B cell (primary cell): ENCODE data around the gene GOLT1B. TPM values are rescaled to one million over a fixed set of nuclear protein-coding genes. Genes with fewer than 3 reads are reported as not detected.

Experiments used
- ATAC-seq: fragments of 200-7000 bp; cut with Tn5 transposase; one replicate; pipeline ENCODE4 v1.10.0; 2021; ENCODE audit warnings: low read depth, mild to moderate bottlenecking, moderate number of reproducible peaks, moderate library complexity
- CTCF ChIA-PET: fragments of 350-600 bp; sonication (Branson Sonifier 250); formaldehyde crosslinking; loops from one replicate; lab custom pipeline; 2021; ENCODE audit warnings: antibody characterized with exemption, inconsistent platforms; lab: Charles Lee
- POLR2A ChIA-PET: fragments of 350-600 bp; sonication (Branson Sonifier 250); formaldehyde crosslinking; loops from one replicate; lab custom pipeline; 2021; ENCODE audit warnings: antibody characterized with exemption; lab: Charles Lee
- DNase-seq: peaks from one replicate; pipeline ENCODE4 v3.0.0; 2013
- H2AFZ ChIP-seq: 2 replicates; pipeline ENCODE4 v1.6.1; 2012; ENCODE audit warnings: mild to moderate bottlenecking, low read depth, low read length; ENCODE audit not compliant: insufficient read depth, poor library complexity, severe bottlenecking
- H3K27ac ChIP-seq, 2 donors: 1 replicate in 1 of 2; 2 replicates in 1 of 2; pipeline ENCODE4 v1.5.1; 2012 to 2013; ENCODE audit warnings: low read length in 2 of 2, mild to moderate bottlenecking in 2 of 2, moderate library complexity in 1 of 2
- H3K27me3 ChIP-seq, 4 experiments: fragments of 200-600 bp in 1 of 4; sonication (generic) in 1 of 4; replicated peaks in 1 of 4; 1 replicate in 2 of 4; 2 replicates in 2 of 4; pipeline versions ENCODE4 v1.6.1 to v1.7.0; 2013 to 2016; ENCODE audit warnings: low read length in 3 of 4, mild to moderate bottlenecking in 2 of 4, mixed read lengths in 1 of 4, moderate library complexity in 1 of 4; ENCODE audit not compliant: insufficient read depth in 4 of 4, control insufficient read depth in 3 of 4; ENCODE audit errors: control extremely low read depth in 1 of 4
- H3K36me3 ChIP-seq, 2 experiments: replicated peaks in 1 of 2; 1 replicate in 1 of 2; 2 replicates in 1 of 2; pipeline versions ENCODE4 v1.6.1 to v1.7.1; 2013; ENCODE audit warnings: low read length in 1 of 2; ENCODE audit not compliant: insufficient read depth in 2 of 2, control insufficient read depth in 1 of 2; ENCODE audit errors: control extremely low read depth in 1 of 2, extremely low read depth in 1 of 2
- H3K4me1 ChIP-seq, 2 donors: fragments of 200-600 bp in 1 of 2; sonication (generic) in 1 of 2; 1 replicate in 1 of 2; 2 replicates in 1 of 2; pipeline versions ENCODE4 v1.5.1 to v1.6.1; 2013 to 2017; ENCODE audit warnings: low read length in 2 of 2; ENCODE audit not compliant: control insufficient read depth in 2 of 2, insufficient read depth in 2 of 2
- H3K4me2 ChIP-seq: replicated peaks from 2 replicates; pipeline ENCODE3; 2012; ENCODE audit warnings: mild to moderate bottlenecking, low read depth, low read length; ENCODE audit not compliant: poor library complexity, severe bottlenecking
- H3K4me3 ChIP-seq, 5 experiments: fragments of 200-600 bp in 1 of 5; sonication (generic) in 1 of 5; 1 replicate in 3 of 5; 2 replicates in 2 of 5; pipeline versions ENCODE4 v1.5.1 to v1.7.0; 2011 to 2016; ENCODE audit warnings: low read length in 4 of 5, mild to moderate bottlenecking in 4 of 5, low read depth in 2 of 5, control low read depth in 1 of 5, moderate library complexity in 1 of 5; ENCODE audit not compliant: insufficient read depth in 1 of 5; ENCODE audit errors: control extremely low read depth in 1 of 5, extremely low read depth in 1 of 5
- H3K79me2 ChIP-seq: fragments of 200-600 bp; sonication (generic); one replicate; pipeline ENCODE4 v1.6.0; 2016; ENCODE audit warnings: low read length; ENCODE audit not compliant: control insufficient read depth, insufficient read depth
- H3K9ac ChIP-seq: fragments of 200-600 bp; sonication (generic); 2 replicates; pipeline ENCODE4 v1.6.1; 2017; ENCODE audit warnings: mild to moderate bottlenecking, low read length, moderate library complexity
- H3K9me3 ChIP-seq, 3 donors: one replicate each; pipeline versions ENCODE4 v1.6.1 to v1.7.1; 2013; ENCODE audit warnings: low read length in 2 of 3; ENCODE audit not compliant: control insufficient read depth in 2 of 3, insufficient read depth in 1 of 3; ENCODE audit errors: control extremely low read depth in 1 of 3
- H4K20me1 ChIP-seq: 2 replicates; pipeline ENCODE4 v1.6.0; 2012; ENCODE audit warnings: mild to moderate bottlenecking, low read length; ENCODE audit not compliant: insufficient read depth, control insufficient read depth, poor library complexity, severe bottlenecking
- H3K27ac Mint-ChIP-seq: one replicate; pipeline ENCODE4 v1.8.0; 2021; ENCODE audit warnings: mixed read lengths
- H3K27me3 Mint-ChIP-seq: one replicate; pipeline ENCODE4 v1.8.0; 2021; ENCODE audit warnings: mixed read lengths
- H3K4me1 Mint-ChIP-seq: one replicate; pipeline ENCODE4 v1.8.0; 2021; ENCODE audit warnings: mixed read lengths
- H3K4me3 Mint-ChIP-seq: one replicate; pipeline ENCODE4 v1.8.0; 2021; ENCODE audit warnings: mixed read lengths
- H3K9me3 Mint-ChIP-seq: one replicate; pipeline ENCODE4 v1.8.0; 2022; ENCODE audit warnings: mixed read lengths; ENCODE audit not compliant: insufficient read depth
- CTCF ChIP-seq: fragments of 200-600 bp; IDR thresholded peaks from one replicate; pipeline ENCODE4 v1.8.0; 2022; ENCODE audit warnings: antibody characterized with exemption, mild to moderate bottlenecking
- EZH2 ChIP-seq: IDR thresholded peaks from 2 replicates; pipeline ENCODE4 v1.6.1; 2012; ENCODE audit warnings: borderline replicate concordance, low read depth, mild to moderate bottlenecking, moderate library complexity, low read length; ENCODE audit not compliant: insufficient read depth, poor library complexity, severe bottlenecking
- WGBS: methylation state at CpG from one replicate; pipeline ENCODE4 v1.1.5; 2013; ENCODE audit warnings: missing lambda C conversion rate; ENCODE audit not compliant: insufficient coverage; 5-methylcytosine and 5-hydroxymethylcytosine counted together
- intact Hi-C: fragments of 100-400 bp; cut with micrococcal nuclease; formaldehyde crosslinking; loops from one replicate; pipeline ENCODE4 v1.10.0; 2022
- polyA plus RNA-seq: library from polyadenylated mRNA; depleted of rRNA; stranded (reverse); fragments of >200 nt; gene quantifications from 2 replicates; pipeline ENCODE4 v1.2.3, GENCODE V29; 2012
- total RNA-seq, 2 donors: library from RNA; stranded (reverse); fragments of 120-200 nt in 1 of 2; gene quantifications; 1 replicate in 1 of 2; 2 replicates in 1 of 2; pipeline versions ENCODE4 v1.2.3 to v1.2.4, GENCODE V29; 2013 to 2022

The GOLT1B gene
- total and polyA plus RNA-seq, 2 donors (not counting 1 experiment from before 2014, with no cell fraction given) = 8.2 to 25.1 TPM

GRCh38 chr12:21542403-21542802, 40.8 kb downstream of the GOLT1B start:
- POLR2A ChIA-PET = no interaction called here

GRCh38 chr12:21543151-21543550, 41.6 kb downstream of the GOLT1B start:
- no peak for ATAC-seq
- H3K27ac ChIP-seq = no peak overlapping the region
- no peak overlapping the region for H3K4me3 ChIP-seq
- no peak for DNase-seq
- H2AFZ ChIP-seq = no peak overlapping the region
- H3K27me3 ChIP-seq = peaks cover 0 to 4% (median 0%) of the 10 kb centered on the region in 4 experiments
- H3K4me3 Mint-ChIP-seq = no peak overlapping the region
- no peaks in the 10 kb centered on the region for H4K20me1 ChIP-seq
- H3K9me3 ChIP-seq = no peaks in the 10 kb centered on the region
- no peaks in the 10 kb centered on the region for H3K79me2 ChIP-seq
- H3K27me3 Mint-ChIP-seq = peaks cover 21% of the 10 kb centered on the region
- H3K9ac ChIP-seq = no peak overlapping the region
- H3K27ac Mint-ChIP-seq = no peak overlapping the region
- no peaks in the 10 kb centered on the region for H3K9me3 Mint-ChIP-seq
- POLR2A ChIA-PET = no interaction called here
- TF ChIP-seq EZH2 (no peak), CTCF (no peak)
- no peaks in the 10 kb centered on the region for H3K36me3 ChIP-seq
- H3K4me1 ChIP-seq = no peaks in the 10 kb centered on the region
- no peaks in the 10 kb centered on the region for H3K4me1 Mint-ChIP-seq
- CTCF ChIA-PET = no interaction called here
- intact Hi-C loops = no loop called here
- no peak overlapping the region for H3K4me2 ChIP-seq

More at GRCh38 chr12:21542403-21542802, 40.8 kb downstream of the GOLT1B start:
- no peak overlapping the region for H3K4me3 Mint-ChIP-seq
- ATAC-seq = no peak
- H3K27me3 ChIP-seq = peaks cover 0 to 4% (median 0%) of the 10 kb centered on the region in 4 experiments
- no peaks in the 10 kb centered on the region for H3K4me1 ChIP-seq
- WGBS = 21% methylated on average over 5 of the region's 5 CpGs
- no peak overlapping the region for H3K27ac ChIP-seq
- H3K9me3 Mint-ChIP-seq = no peaks in the 10 kb centered on the region
- H3K4me2 ChIP-seq = no peak overlapping the region
- H3K36me3 ChIP-seq = no peaks in the 10 kb centered on the region
- no peak overlapping the region for H3K4me3 ChIP-seq
- CTCF ChIA-PET = no interaction called here
- H3K4me1 Mint-ChIP-seq = no peaks in the 10 kb centered on the region
- H4K20me1 ChIP-seq = no peaks in the 10 kb centered on the region
- DNase-seq = no peak
- intact Hi-C loops = no loop called here
- H3K9ac ChIP-seq = no peak overlapping the region
- no peak overlapping the region for H3K27ac Mint-ChIP-seq
- no peaks in the 10 kb centered on the region for H3K9me3 ChIP-seq
- no peak overlapping the region for H2AFZ ChIP-seq
- peaks cover 21% of the 10 kb centered on the region for H3K27me3 Mint-ChIP-seq
- no peaks in the 10 kb centered on the region for H3K79me2 ChIP-seq
- no peak for TF ChIP-seq CTCF
